ENCODE results near the gene NEK1.

The NEK1 gene, protein sequence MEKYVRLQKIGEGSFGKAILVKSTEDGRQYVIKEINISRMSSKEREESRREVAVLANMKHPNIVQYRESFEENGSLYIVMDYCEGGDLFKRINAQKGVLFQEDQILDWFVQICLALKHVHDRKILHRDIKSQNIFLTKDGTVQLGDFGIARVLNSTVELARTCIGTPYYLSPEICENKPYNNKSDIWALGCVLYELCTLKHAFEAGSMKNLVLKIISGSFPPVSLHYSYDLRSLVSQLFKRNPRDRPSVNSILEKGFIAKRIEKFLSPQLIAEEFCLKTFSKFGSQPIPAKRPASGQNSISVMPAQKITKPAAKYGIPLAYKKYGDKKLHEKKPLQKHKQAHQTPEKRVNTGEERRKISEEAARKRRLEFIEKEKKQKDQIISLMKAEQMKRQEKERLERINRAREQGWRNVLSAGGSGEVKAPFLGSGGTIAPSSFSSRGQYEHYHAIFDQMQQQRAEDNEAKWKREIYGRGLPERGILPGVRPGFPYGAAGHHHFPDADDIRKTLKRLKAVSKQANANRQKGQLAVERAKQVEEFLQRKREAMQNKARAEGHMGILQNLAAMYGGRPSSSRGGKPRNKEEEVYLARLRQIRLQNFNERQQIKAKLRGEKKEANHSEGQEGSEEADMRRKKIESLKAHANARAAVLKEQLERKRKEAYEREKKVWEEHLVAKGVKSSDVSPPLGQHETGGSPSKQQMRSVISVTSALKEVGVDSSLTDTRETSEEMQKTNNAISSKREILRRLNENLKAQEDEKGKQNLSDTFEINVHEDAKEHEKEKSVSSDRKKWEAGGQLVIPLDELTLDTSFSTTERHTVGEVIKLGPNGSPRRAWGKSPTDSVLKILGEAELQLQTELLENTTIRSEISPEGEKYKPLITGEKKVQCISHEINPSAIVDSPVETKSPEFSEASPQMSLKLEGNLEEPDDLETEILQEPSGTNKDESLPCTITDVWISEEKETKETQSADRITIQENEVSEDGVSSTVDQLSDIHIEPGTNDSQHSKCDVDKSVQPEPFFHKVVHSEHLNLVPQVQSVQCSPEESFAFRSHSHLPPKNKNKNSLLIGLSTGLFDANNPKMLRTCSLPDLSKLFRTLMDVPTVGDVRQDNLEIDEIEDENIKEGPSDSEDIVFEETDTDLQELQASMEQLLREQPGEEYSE (N-terminal part only)

DNA sequence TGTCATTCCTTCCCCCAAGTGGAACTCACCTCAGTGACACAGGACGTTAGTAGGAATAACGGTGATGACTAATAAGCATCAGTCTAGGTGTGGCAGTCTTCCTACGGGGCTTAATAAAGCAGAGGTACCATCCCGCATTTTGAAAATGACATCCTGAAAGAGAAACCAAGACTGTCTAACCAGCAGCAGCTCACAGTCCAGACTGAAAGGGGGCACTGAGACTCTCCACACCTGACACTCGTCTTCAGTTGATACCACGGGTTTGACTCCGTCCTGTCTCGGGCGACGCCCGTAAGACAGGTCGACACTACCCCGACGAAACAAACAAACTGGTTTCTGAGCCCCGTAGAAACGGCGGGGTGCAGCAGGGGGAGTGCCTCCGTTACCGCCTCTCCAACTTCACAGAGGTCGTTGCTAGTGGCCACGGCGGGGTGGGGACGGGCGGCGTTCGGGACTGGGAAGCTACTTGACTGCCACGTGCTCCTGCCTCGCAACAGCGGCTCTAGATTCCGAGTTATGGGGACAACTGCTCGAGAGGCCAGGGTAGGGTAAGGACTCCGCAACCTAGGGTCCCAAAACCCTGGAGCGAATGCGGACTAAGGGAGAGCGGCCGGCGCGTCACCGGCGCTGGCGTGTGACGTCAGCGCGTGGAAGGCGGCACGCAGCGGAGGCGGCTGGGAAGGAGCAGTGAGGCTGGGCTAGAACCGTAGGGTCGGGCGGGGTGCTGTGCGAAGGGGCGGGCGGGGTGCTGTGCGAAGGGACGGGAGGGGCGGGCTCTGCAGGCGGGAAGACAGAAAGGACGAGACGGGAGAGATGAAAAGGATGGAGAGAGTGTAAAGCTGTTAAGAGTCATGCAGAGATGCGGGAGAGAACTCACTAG is at the start of gene NEK1:
TSS of gene NEK1 (minus strand) at position 593 of the 880 bp plus-strand sequence. CDS start 9,953 bp downstream, outside the sequence.
- DNase-seq (ENCODE audit: low read depth in 2 of 3, low spot score in 1 of 3), result peak; percentile 71 to 88 (median 78)

DNA sequence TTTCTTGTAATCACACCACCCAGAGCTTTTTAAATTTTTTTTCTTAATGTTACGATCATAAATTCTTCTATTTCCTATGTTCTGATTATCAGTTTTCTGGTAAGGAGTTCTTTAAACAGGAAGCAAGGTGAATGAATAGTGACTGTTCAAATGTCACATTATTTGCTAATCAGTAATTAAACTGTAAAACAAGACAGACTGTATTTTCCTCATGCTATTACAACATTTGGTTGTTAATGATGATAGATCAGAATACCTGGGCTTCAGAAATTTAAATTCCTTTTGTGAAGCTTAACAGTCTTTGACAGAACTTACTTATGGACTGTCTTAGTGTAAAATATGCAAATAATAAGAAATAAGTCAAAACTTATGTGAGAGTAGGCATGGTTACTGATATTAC is 49.4 kb upstream of the NEK1 start:
- no peak for DNase-seq (ENCODE audit: low read depth in 2 of 3, low spot score in 1 of 3)

DNA sequence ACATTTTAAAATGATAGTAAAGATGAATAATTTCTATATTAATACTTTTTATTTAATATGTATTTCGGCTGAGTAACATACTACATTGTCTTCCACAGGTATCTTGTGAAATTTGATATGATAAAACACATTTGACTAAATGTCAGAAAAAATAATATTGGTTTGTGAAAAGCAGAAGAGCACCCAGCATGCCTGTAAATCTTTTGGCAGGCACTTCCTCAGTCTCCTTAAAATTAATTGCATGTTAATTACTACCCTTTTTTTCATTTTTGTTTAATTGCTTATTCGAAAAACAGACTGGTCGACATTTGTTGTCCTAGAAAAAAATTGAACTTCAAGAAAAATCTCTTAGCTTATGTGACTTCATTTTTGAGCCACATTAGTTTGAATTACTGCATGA is 48.5 kb upstream of the NEK1 start:
- DNase-seq (ENCODE audit: low read depth in 2 of 3, low spot score in 1 of 3), result no peak

DNA sequence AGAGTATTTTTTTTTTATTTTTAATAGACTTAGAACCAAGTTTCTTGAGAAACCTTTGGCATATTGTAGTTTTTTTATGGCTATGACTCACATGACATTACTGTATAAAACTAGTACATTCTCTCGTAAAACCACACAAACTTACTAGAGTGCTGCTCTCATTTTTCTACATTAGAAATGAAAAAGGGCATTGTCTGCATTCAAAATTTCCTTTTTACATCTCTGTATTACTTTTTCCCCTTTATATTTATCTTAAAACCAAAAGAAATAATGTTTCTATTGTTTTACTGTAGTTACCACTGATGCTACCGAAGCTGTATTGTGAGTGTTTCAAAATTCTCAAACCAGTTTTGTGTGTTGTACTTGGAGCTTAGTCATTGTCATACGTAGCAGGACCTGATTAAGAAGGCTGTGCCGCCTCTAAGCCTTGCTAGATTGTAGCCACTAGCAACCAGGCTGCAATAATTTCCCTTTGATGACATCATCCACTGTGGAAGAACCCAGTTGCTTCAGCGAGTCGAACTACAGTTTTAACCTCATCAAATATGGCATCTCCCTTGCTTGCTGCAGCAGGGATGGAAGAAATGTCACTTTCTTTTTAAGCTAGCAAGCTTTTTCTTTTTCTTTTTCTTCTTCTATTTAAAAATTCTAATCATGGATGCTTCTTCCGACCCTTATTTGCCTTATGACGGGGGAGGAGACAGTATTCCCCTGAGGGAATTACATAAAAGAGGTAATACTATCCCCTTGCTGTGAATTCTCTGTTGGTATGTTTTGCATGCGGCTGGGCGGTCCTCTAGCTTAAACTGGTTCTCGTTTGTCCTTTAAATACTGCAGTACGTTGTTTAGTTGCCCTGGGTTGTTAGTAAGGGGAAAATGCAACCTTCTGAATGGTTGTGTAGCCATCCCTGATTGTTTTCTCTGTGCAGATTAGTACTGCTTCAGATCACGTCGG is 47.6 kb upstream of the NEK1 start:
- DNase-seq (ENCODE audit: low read depth in 2 of 3, low spot score in 1 of 3), result peak; percentile 38 to 51 (median 48)

DNA sequence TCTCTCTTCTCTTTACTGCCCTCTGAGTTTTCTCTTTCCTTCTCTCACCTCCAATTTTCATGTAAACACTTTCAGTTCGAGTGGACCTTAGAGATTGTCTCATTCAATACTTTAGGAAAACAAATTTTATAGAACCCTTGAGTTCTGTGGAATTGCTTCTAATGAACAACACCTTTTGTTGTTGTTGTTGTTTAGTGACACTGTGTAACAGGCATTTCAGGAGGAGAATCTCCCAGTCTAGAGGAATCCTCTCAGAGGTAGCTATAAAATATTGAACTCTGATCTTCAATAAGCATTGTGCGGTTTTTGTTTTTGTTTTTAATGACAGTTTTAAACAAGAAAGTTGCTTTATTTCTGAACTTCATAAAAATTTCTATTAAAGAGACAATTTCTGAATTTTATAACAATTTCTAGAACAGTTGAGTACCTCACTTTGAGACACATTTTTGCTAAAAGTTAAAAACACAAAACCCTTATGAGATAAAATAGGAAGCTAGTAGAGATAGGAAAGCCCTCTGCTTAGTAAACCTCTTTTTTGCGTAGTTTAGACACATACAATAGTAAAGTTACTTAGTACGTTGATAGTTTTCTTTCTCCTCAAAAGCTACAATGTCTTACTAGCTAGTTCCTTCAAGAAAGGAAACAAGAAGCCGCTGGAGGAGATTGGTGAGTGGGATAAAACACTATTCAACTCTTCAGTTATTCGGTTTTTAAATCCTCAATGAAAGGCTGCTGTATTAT is 46.8 kb upstream of the NEK1 start:
- DNase-seq (ENCODE audit: low read depth in 2 of 3, low spot score in 1 of 3), result no peak

DNA sequence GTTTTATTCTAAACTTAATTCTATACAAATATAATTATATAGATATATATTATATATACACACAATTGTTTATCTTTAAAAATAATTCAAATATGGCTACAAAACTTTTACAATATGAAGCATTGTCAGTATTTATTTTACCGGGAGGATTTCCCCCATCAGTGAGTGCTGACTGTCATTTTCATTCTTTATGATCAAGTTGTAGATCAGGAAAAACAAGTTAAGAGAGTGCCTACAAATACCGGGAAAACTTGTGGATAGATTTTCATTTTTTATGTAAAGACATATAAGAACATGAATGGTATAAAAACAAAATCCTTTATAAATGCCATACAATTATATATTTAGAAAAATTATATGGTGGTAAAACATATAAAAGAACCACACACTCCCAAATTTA is 45.8 kb upstream of the NEK1 start:
- DNase-seq (ENCODE audit: low read depth in 2 of 3, low spot score in 1 of 3), result no peak

DNA sequence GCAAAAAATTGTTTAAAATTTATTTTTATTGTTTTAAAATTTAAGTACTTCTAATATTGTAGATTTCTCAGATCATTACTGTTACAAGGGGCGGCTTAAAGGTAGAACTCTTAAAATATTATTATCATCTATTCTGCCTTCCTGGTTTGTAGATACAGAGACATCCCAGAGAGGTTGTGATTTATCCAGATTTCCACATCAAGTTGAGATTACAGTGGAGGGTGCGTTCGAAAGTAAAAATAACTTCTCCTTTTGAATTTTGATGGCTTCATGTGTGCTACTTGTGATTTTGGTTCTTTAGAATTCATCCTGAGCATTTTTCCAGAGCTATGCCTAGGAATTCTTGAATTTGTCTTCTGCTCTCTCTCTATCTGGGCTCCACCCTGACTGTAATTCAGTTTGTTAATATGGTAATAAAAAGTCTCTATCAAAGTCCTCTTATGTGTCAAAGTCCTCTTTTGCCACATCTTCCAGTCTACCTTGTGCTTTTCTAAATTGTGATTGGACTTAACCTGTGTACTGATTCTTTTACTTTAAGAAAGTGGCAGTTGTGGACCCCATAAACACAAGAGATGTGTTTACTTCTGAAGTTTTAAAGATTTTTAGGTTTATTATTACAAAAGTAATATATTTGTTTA is 45.2 kb upstream of the NEK1 start:
- no peak for DNase-seq (ENCODE audit: low read depth in 2 of 3, low spot score in 1 of 3)

DNA sequence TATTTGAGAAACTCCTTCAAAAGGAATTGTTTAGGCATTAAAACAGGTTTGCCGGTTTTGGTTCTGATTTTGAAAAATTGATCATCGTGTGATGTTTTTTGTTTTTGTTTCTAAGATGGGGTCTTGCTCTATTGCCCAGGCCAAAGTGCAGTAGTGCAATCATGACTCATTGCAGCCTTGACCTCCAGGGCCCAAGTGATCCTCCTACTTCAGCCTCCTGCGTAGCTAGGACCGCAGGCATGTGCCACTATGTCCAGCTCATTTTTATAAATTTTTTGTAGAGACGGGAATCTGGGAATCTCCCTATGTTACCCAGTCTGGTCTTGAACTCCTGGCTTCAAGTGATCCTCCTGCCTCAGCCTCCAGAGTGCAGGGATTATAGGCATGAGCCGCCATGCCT is 43.0 kb upstream of the NEK1 start:
- DNase-seq (ENCODE audit: low read depth in 2 of 3, low spot score in 1 of 3), result no peak

DNA sequence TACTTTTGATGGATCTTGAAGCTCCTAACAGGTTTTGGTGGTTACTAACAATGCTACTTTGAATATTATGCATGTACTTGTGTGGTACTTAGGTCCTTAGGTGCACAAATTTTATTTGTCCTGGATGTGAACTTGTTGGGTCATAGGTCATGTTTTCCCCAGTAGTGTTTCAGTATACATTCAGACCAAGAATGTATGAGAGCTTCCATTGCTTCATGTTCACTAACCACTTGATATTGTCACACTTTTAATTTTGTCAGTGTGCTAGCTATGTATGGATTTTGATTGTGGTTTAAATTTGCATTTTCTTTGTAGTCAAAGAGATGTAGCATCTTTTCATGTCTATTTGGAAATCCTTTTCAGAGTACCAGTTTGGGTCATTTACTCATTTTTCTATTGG is 40.2 kb upstream of the NEK1 start:
- DNase-seq (ENCODE audit: low read depth in 2 of 3, low spot score in 1 of 3), result no peak

DNA sequence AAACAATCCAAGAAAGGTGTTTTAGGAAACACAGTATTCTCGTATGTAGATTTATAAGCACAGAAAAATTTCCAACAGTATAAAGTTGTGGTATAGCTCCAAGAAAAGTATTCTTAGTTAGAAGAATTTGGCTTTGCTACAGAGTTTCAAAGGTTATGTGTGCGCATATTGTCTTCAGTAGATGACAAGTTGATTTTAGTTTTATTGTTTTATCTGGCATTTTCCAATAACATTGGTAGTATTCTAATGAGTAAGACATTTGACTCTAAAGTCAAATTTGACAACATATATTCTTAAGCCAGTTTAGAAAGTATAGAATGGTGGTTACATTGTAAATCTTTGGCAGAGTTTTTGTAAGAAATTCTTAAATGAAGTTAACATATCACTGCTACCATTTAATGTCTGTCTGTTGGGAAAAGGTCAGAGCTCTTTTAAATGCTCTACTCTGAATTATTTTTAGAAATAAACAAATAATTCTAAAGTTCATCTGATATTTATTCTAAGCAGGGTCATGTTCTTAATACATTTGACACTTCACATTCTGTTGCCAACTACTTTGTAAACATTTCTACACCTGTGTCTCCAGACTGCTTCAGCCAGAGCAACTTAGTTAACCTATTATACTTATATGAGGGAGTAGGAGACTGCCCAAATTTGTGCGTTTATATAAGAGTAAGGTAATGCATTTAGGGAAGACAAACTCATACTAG is 38.0 kb upstream of the NEK1 start:
- no peak for DNase-seq (ENCODE audit: low read depth in 2 of 3, low spot score in 1 of 3)

DNA sequence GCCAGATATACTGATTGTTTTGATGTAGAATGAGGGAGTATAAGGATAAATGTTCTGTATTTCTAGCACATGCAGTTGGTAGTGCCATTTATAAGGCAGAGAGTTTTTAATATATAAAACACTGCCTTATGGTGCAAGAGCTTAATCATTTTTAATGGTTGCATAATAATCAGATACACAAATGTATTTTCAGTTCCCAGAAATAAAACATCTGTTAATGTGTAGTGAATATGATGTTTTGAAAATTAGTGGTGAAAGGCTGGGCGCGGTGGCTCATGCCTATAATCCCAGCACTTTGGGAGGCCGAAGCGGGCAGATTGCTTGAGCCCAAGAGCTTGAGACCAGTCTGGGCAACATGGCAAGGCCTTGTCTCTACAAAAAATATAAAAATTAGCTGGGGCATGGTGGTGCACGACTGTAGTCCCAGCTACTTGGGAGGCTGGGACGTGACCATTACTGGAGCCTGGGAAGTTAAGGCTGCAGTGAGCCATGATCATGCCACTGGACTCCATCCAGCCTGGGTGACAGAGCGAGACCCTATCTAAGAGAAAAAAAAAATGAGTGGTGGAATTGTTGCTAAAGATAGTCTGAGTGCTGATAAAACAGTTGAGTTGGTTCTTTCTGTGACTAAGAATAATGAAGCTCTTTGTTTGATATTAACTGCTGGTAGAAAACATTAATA is 37.3 kb upstream of the NEK1 start:
- no peak for DNase-seq (ENCODE audit: low read depth in 2 of 3, low spot score in 1 of 3)

DNA sequence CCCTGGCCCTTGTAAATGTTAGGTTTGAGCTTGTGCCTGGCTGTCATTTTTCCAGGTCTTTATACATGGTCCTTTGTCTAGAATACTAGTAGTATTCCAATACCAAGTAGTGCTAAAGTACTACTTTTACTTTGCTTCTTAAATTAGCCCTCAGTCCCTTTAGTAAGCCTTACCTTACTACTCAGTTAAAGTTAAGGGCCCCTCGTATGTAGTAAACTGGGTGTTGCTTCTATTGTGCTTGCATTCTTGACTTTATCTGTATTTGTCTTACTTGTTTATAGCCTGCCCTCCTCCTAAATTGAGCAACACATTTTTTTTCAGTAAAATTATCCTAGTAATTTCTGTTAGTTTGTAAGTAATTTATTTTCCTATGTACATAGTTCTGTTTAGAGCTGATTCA is 33.2 kb upstream of the NEK1 start:
- DNase-seq (ENCODE audit: low read depth in 2 of 3, low spot score in 1 of 3), result no peak

DNA sequence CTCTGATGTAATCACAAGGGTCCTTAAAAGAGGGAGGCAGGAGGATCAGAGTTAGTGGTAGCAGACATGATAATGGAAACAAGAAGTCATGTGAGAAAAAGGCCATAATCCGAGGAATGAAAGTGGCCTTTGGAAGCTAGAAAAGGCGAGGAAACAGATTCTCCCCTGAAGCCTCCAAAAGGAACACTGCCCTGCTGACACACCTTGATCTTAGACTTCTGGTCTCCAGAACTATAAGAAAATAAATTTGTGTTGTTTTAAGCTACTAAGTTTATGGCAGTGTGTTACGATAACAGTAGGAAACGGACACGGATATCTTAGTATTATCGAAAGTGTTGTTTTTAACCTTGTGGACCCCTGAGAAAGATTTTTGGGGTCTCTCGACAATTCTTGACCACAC is 32.4 kb upstream of the NEK1 start:
- no peak for DNase-seq (ENCODE audit: low read depth in 2 of 3, low spot score in 1 of 3)

DNA sequence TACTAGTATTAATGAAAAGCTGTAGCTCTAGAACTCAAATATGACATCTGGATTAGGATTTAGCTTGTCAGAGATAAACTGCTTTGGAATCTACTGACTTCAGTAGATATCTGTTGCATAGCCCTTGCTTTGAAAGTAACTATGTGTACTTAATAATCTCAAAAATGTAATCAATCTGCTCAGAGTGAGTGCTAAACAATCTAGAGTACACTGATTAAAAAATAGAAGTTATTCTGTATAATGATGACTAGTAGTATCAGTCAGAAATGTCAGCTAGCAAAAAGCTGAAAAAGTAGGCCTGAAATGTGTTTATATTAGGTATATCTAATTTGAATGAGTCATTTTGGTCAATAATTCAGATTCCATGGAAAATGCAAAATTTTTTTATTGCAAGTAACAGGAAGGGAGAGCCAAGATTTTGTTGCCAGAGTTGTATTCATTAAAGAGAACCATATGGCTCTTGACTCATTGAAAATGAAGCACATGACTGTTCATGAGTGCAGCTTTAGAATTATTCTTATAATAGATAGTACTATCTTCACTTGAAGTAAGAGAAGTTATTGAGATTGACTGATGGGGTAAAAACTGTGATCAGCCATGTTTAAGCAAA is 28.0 kb upstream of the NEK1 start:
- DNase-seq (ENCODE audit: low read depth in 2 of 3, low spot score in 1 of 3), result no peak

DNA sequence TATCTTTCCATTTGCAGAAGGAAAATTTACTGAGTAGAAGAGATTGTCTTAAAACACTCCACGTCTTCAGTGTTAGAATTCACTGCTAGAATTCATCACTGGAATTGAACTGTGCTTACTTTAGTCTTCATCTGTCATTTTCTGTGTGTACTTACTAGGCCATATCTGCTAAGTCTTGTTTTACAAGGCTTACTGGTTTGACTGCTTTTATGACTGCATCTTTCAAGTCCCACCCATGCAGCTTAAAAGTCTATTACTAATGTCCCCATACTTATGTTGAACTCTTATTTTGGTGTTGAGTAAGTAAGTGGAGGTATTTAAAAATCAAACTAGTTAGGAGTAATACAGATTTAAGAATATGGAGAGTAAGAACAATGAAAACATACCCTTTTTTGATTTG is 22.6 kb upstream of the NEK1 start:
- DNase-seq (ENCODE audit: low read depth in 2 of 3, low spot score in 1 of 3), result no peak

DNA sequence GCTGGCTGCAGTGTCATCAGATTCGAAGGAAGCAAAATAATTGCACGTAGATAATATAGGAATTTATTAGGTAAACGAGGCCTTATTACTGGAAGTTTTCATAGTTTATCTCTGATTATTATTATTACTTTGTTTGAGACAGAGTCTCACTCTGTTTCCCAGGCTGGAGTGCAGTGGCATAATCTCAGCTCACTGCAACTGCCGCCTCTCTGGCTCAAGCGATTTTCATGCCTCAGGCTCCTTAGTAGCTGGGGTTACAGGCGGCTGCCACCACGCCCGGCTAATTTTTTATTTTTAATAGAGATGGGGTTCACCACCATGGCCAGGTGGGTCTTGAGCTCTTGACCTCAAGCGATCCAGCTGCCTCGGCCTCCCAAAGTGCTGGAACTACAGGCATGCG is 20.5 kb upstream of the NEK1 start:
- DNase-seq (ENCODE audit: low read depth in 2 of 3, low spot score in 1 of 3), result no peak

DNA sequence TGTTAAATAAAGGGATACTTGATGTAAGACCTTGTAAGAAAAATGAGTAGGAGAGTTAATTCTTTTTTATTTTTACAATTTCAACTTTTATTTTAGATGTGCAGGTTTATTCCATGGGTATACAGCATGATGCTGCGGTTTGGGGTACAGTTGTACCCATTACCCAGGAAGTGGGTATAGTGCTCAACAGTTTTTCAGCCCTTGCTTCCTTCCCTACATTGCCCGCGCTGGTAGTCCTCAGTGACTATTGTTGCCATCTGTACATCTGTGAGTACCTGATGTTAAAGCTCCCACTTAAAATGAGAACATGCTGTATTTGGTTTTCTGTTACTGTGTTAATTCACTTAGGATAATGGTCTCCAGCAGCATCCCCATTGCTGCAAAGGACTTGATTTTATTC is 17.7 kb upstream of the NEK1 start:
- DNase-seq (ENCODE audit: low read depth in 2 of 3, low spot score in 1 of 3), result no peak

All from stimulated activated CD4-positive, alpha-beta T cell treated with anti-CD3 and anti-CD28 coated beads, Interleukin-12 subunit alpha, Interleukin-12 subunit beta, amount 100 ng/mL, for 48 hours (primary cell).